Ureter (tissue), 1 donor: Measurements from ENCODE around the gene PRKG1. TPM values are rescaled to one million over a fixed set of nuclear protein-coding genes. Genes with fewer than 3 reads are reported as not detected.
"Not testable (repeated sequence)": the region's sequence is repeated elsewhere in the genome, so short reads cannot be mapped to it uniquely, and the experiment has no call there.

ENCODE experiments used
- DNase-seq: peaks from one replicate; pipeline ENCODE4 v3.0.0-alpha.2; 2020; ENCODE audit warnings: low spot score
- total RNA-seq: library from RNA; stranded (reverse); gene quantifications from one replicate; pipeline ENCODE4 v1.2.4, GENCODE V29; 2023
- donor health status: DM: yes; HTN: yes; CAD: no.

The PRKG1 gene
- total RNA-seq, 1 donor from 2014 or later = 25.4 TPM

GRCh38 chr10:51643734-51644133, 569.4 kb downstream of the PRKG1 start:
- no peak for DNase-seq

GRCh38 chr10:51649064-51649463, 574.8 kb downstream of the PRKG1 start:
- DNase-seq = no peak

DNA sequence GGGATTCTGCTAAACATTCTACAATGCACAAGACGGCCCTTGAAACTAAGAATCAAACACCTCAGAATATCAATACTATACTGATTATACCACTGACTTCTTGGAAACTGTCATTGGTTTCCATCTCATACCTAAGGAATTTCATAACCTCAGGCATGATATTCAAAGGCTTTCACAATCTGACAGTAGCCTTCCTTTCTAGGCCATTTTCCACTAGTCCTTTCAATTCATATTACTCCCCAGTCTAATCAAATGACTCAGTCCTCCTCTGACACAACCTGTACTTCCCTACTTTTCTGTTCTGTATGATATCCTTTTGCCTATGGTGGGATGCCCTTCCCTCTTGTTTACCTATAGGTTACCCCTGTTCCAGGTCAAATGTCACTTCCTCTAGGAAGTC, 576.8 kb downstream of the PRKG1 start:
- no peak for DNase-seq

- DNase-seq = no peak
Measured at GRCh38 chr10:51653025-51653424, 578.7 kb downstream of the PRKG1 start.

- no peak for DNase-seq
Measured at GRCh38 chr10:51654918-51655317, 580.6 kb downstream of the PRKG1 start.

DNA sequence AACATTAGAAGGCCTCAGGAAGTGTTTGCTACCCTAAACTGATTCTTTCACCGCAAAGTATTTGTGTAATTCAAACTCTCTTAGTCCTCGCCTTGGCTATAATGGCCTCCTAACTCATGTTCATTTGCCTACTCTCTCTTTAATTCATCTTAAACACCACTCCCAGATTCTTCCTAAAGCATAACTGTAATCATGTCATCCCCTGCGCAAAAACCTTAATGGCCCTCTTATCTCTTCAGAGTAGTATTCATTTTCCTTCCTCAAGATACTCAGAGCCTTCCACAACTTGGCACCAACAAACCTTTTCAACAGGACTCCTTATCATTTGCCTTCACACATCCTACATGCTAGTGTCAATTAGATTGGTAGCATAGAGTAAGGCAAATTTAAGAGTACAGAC, 582.2 kb downstream of the PRKG1 start:
- no peak for DNase-seq

GRCh38 chr10:51658000-51658399, 583.7 kb downstream of the PRKG1 start:
- DNase-seq = no peak

GRCh38 chr10:51659344-51659743, 585.1 kb downstream of the PRKG1 start:
- DNase-seq = no peak

DNA sequence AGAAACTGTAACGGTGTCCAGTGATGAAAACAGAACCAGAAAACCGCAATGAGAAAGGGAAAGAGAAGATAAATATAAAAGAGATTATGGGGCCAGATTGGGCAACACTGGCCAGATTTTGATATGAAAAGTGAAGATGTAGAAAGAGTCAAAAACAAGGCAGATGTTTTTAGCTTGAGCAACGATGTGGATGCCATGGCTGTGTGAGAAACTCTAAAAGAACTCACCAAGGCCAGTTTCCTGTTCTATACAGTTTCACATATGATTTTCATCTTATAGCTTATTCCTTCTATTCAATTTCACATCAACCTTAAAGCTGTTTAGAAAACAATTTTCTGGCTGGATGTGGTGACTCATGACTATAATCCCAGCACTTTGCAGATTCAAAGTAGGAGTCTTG, 588.8 kb downstream of the PRKG1 start:
- no peak for DNase-seq

- no peak for DNase-seq
Measured at GRCh38 chr10:51666456-51666855, 592.2 kb downstream of the PRKG1 start.

DNA sequence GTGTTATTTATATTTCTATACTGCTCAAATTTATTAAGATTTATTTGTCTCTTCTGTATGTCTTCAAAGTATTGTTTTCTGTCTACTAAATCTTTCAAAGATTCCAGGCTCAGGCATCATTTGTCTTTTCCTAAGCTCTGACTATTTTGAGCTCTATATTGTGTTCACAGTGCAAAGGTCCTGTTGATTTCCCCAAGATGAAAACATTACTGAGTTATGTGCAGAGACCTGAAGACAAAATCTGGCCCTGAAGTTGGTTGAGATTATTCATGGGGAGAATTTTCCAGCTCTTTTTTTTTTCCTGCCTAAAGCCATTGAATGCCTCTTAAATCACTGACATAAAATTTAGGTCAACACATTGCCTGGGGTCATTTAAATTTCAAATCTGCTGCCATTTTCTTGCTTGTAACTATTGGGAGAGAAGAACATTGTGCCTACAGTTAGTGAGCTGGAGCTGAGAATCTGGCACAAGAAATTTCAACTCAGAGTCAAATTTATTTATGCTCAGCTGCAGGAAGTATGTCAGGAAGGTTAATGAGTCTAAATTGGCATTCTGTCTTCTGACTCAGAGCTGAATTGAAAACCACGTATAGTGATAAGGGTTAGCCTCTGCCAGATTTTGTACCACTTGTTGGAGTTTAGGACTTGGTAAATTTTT, 593.5 kb downstream of the PRKG1 start:
- DNase-seq = no peak

- no peak for DNase-seq
Measured at GRCh38 chr10:51668336-51668689, 594.0 kb downstream of the PRKG1 start.

DNA sequence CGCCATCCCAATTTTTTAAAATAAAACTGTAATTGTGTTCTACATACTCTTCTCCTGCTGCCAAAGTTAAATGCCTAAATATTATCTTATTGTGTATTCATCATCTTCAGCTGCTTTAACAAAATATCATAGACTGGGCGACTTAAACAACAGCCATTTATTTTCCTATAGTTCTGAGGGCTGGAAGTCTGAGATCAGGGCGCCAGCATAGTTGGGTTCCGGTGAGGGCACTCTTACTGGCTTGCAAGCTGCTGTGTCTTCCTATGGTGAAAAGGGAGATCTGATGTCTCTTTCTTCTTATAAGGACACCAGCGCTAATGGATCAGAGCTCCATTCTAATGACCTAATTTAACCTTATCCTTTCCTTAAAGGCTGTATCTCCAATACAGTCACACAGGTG, 594.8 kb downstream of the PRKG1 start:
- no peak for DNase-seq

DNA sequence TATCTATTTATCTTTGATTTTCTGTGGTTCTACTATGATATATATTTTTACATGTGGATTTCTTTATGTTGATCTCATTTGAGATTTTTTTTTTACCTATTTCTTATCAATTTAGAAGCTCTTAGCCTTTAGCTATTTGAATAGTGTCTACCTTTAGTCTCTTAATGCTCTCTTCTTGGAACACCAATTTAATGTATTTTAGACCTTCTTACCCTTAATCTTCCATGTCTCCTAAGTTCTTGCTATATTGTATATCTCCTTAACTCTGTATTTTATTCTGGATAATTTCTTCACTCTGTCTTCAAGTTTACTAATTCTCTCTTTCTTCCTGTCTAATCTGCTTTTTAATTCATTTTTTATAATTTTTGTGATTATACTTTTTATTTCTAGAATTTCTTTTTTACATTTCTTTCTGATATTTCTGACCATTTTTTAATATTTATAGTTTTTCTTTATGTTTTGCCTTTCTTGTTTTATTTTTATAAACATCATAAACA, 597.8 kb downstream of the PRKG1 start:
- DNase-seq = no peak

DNA sequence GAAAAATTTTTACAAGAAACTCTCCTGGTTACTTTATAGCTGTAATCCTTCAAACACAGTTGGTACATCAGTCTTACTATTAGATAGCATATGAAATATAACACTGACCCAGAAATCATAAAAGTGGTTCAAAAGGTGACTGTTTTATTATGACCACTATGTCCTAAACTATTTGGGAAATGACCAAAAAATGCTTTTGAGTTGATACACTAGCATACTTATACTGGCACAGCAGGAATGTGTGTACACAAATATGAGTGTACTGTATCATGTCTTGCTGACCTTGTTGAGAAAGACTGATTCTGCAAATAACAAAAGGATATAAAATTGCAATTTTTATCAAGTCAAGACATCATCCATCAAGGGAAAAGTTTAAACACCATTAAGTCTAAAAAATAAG, 600.8 kb downstream of the PRKG1 start:
- no peak for DNase-seq

GRCh38 chr10:51679841-51680240, 605.6 kb downstream of the PRKG1 start:
- DNase-seq = no peak

- no peak for DNase-seq
Measured at GRCh38 chr10:51683031-51683691, 608.9 kb downstream of the PRKG1 start.

DNA sequence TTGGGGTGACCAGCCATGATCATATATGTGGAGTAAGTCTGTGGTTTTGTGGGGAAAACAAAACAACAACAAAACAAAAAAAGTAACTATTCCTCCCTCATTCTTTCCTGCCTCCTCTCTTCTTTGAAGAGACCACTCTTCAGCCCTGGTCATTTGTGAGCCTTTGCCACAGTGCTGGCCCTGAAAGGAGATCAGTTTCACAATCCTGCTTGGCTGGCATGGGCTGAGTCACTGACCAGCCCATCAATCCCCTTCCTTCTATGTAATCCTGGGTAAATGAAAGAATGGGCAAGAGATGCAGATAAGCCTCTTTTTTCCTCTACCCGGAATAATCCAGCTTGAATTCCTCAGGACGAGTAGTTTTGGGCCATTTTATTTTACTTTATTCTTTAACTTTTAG, 611.5 kb downstream of the PRKG1 start:
- DNase-seq = no peak

GRCh38 chr10:51687296-51687695, 613.0 kb downstream of the PRKG1 start:
- no peak for DNase-seq

DNA sequence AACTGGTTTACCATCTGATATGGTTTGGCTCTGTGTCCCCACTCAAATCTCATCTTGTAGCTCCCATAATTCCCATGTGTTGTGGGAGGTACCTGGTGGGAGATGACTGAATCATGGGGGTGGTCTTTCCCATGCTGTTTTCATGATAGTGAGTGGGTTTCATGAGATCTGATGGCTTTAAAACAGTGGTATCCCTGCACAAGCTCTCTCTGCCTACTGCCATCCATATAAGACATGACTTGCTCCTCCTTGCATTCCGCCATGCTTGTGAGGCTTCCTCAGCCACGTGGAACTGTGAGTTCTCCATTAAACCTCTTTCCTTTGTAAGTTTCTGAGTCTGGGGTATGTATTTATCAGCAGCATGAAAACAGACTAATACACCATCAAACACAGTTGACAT, 614.5 kb downstream of the PRKG1 start:
- not testable (repeated sequence) for DNase-seq

- no peak for DNase-seq
Measured at GRCh38 chr10:51689536-51689935, 615.2 kb downstream of the PRKG1 start.

- no peak for DNase-seq
Measured at GRCh38 chr10:51691135-51691534, 616.8 kb downstream of the PRKG1 start.

DNA sequence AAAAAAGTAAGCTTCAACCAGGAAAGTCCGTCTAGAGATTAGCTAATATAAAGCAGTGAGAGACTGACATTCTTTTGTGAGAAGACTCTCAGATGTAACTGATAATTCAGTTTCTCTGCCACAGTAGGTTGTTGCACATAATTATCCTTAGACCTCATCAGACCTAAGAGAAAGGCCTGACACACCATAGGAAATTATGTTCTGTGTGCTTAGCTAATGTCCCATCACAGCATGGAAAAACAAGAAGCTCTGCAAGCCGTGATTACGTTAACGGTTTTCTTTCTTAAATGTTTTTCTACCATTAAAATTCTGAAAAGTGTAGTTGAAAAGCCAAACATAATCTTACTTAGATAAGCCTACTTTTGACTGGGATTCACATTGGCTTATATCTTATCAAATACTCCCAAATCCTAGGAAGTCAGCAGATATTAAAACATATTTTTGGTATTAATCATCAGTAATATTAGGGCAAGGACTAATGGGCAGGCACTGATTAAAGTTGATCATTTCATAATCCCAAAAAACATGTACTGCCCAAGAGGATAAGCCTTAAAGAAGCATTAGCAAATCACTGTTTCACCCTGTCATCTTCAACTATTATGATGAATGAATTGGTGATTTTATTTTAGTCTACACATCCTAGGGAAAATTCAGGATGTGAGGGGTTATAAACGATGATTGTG, 619.9 kb downstream of the PRKG1 start:
- no peak for DNase-seq
